ENCODE measurements around the gene USP20. TPM values are rescaled to one million over a fixed set of nuclear protein-coding genes. Genes with fewer than 3 reads are reported as not detected.

USP20 gene
- total and polyA plus RNA-seq, 10 of the 15 experiments (the other 5 are each of a cell fraction or from before 2014, with no cell fraction given): 0.66 to 23.3 (median 11.0) TPM

DNA sequence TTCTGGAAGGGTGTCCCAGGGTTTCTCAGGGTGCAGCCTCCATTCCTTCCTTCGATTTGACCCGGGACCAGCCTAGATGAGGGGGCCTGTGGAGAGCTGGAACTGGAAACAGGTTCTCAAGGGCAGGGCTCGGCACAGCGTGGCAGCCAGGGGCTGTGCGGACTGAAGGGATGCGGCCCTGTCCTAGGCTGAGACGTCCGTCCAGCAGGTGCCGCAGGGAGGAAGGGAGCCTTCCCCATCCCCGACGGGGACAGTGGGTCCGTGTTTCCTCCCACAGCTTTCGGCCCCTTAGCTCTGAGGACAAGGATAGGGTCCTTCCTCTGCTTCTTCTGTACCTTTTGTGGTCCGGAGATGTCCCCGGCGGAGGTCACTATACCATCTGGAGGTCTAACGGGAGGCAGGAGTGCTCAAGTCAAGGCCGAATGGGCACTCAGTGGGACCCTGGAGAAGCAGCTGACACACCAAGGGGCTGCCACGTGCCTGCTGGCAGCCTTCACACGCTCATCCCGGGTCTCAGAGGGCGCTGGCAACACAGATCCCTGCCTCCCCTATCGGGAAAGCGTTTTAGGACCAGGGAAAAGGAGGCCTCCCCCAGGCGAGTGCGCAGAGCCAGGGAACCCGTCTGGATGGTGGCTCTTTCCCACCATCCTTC is 49.9 kb downstream of the USP20 start (continued):
- TF ChIP-seq HDGF (IDR thresholded peaks at IDR 0.05): no peak
- TF ChIP-seq, protein P1, sequence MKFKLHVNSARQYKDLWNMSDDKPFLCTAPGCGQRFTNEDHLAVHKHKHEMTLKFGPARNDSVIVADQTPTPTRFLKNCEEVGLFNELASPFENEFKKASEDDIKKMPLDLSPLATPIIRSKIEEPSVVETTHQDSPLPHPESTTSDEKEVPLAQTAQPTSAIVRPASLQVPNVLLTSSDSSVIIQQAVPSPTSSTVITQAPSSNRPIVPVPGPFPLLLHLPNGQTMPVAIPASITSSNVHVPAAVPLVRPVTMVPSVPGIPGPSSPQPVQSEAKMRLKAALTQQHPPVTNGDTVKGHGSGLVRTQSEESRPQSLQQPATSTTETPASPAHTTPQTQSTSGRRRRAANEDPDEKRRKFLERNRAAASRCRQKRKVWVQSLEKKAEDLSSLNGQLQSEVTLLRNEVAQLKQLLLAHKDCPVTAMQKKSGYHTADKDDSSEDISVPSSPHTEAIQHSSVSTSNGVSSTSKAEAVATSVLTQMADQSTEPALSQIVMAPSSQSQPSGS (IDR thresholded peaks at IDR 0.05; ENCODE audit: low read length): no peak
- TF ChIP-seq CBX3 (IDR thresholded peaks at IDR 0.05; ENCODE audit: borderline replicate concordance, low read depth): no peak
- TF ChIP-seq, protein P2, sequence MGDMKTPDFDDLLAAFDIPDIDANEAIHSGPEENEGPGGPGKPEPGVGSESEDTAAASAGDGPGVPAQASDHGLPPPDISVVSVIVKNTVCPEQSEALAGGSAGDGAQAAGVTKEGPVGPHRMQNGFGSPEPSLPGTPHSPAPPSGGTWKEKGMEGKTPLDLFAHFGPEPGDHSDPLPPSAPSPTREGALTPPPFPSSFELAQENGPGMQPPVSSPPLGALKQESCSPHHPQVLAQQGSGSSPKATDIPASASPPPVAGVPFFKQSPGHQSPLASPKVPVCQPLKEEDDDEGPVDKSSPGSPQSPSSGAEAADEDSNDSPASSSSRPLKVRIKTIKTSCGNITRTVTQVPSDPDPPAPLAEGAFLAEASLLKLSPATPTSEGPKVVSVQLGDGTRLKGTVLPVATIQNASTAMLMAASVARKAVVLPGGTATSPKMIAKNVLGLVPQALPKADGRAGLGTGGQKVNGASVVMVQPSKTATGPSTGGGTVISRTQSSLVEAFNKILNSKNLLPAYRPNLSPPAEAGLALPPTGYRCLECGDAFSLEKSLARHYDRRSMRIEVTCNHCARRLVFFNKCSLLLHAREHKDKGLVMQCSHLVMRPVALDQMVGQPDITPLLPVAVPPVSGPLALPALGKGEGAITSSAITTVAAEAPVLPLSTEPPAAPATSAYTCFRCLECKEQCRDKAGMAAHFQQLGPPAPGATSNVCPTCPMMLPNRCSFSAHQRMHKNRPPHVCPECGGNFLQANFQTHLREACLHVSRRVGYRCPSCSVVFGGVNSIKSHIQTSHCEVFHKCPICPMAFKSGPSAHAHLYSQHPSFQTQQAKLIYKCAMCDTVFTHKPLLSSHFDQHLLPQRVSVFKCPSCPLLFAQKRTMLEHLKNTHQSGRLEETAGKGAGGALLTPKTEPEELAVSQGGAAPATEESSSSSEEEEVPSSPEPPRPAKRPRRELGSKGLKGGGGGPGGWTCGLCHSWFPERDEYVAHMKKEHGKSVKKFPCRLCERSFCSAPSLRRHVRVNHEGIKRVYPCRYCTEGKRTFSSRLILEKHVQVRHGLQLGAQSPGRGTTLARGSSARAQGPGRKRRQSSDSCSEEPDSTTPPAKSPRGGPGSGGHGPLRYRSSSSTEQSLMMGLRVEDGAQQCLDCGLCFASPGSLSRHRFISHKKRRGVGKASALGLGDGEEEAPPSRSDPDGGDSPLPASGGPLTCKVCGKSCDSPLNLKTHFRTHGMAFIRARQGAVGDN (IDR thresholded peaks at IDR 0.05): no peak
- no peak for TF ChIP-seq NR2C2 (IDR thresholded peaks at IDR 0.05; ENCODE audit: borderline replicate concordance, control insufficient read depth, insufficient read length, low read depth)
- 0 out of 2 replicates have a peak, but pooled peaks have one; percentile 17 for TF ChIP-seq TCF3 (IDR thresholded peaks at IDR 0.05; ENCODE audit: borderline replicate concordance, insufficient read depth, low read depth, low read length)
- no peak for TF ChIP-seq NR2C1 (IDR thresholded peaks at IDR 0.05)
- TF ChIP-seq JUNB (IDR thresholded peaks at IDR 0.05): no peak
- TF ChIP-seq, protein P3, sequence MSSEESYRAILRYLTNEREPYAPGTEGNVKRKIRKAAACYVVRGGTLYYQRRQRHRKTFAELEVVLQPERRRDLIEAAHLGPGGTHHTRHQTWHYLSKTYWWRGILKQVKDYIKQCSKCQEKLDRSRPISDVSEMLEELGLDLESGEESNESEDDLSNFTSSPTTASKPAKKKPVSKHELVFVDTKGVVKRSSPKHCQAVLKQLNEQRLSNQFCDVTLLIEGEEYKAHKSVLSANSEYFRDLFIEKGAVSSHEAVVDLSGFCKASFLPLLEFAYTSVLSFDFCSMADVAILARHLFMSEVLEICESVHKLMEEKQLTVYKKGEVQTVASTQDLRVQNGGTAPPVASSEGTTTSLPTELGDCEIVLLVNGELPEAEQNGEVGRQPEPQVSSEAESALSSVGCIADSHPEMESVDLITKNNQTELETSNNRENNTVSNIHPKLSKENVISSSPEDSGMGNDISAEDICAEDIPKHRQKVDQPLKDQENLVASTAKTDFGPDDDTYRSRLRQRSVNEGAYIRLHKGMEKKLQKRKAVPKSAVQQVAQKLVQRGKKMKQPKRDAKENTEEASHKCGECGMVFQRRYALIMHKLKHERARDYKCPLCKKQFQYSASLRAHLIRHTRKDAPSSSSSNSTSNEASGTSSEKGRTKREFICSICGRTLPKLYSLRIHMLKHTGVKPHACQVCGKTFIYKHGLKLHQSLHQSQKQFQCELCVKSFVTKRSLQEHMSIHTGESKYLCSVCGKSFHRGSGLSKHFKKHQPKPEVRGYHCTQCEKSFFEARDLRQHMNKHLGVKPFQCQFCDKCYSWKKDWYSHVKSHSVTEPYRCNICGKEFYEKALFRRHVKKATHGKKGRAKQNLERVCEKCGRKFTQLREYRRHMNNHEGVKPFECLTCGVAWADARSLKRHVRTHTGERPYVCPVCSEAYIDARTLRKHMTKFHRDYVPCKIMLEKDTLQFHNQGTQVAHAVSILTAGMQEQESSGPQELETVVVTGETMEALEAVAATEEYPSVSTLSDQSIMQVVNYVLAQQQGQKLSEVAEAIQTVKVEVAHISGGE (CRISPR knock-in tag; IDR thresholded peaks at IDR 0.05): no peak
- no peak for TF ChIP-seq KDM1A (IDR thresholded peaks at IDR 0.05; ENCODE audit: borderline replicate concordance)
- TF ChIP-seq CHD4 (IDR thresholded peaks at IDR 0.05): no peak
- TF ChIP-seq, protein P4, sequence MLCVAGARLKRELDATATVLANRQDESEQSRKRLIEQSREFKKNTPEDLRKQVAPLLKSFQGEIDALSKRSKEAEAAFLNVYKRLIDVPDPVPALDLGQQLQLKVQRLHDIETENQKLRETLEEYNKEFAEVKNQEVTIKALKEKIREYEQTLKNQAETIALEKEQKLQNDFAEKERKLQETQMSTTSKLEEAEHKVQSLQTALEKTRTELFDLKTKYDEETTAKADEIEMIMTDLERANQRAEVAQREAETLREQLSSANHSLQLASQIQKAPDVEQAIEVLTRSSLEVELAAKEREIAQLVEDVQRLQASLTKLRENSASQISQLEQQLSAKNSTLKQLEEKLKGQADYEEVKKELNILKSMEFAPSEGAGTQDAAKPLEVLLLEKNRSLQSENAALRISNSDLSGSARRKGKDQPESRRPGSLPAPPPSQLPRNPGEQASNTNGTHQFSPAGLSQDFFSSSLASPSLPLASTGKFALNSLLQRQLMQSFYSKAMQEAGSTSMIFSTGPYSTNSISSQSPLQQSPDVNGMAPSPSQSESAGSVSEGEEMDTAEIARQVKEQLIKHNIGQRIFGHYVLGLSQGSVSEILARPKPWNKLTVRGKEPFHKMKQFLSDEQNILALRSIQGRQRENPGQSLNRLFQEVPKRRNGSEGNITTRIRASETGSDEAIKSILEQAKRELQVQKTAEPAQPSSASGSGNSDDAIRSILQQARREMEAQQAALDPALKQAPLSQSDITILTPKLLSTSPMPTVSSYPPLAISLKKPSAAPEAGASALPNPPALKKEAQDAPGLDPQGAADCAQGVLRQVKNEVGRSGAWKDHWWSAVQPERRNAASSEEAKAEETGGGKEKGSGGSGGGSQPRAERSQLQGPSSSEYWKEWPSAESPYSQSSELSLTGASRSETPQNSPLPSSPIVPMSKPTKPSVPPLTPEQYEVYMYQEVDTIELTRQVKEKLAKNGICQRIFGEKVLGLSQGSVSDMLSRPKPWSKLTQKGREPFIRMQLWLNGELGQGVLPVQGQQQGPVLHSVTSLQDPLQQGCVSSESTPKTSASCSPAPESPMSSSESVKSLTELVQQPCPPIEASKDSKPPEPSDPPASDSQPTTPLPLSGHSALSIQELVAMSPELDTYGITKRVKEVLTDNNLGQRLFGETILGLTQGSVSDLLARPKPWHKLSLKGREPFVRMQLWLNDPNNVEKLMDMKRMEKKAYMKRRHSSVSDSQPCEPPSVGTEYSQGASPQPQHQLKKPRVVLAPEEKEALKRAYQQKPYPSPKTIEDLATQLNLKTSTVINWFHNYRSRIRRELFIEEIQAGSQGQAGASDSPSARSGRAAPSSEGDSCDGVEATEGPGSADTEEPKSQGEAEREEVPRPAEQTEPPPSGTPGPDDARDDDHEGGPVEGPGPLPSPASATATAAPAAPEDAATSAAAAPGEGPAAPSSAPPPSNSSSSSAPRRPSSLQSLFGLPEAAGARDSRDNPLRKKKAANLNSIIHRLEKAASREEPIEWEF (IDR thresholded peaks at IDR 0.05; ENCODE audit: insufficient replicate concordance, low read depth, low read length): no peak
- TF ChIP-seq MTA2 (IDR thresholded peaks at IDR 0.05; ENCODE audit: low read depth): no peak
- TF ChIP-seq RAD51 (IDR thresholded peaks at IDR 0.05): 0 out of 2 replicates have a peak, but pooled peaks have one; percentile 12
